Uterus (tissue), 4 donors: ENCODE measurements around the gene HSPB7. TPM values are rescaled to one million over a fixed set of nuclear protein-coding genes. Genes with fewer than 3 reads are reported as not detected.
"Not testable (repeated sequence)": the region's sequence is repeated elsewhere in the genome, so short reads cannot be mapped to it uniquely, and the experiment has no call there.

Experiments used
- DNase-seq, 2 donors: peaks; one replicate each; pipeline ENCODE4 v3.0.0-alpha.2; 2019 to 2020
- H3K27ac ChIP-seq, 2 donors: fragments of 200-600 bp; sonication (generic); 1 replicate in 1 of 2; 2 replicates in 1 of 2; pipeline ENCODE4 v1.5.1; 2016 to 2018
- H3K27me3 ChIP-seq, 2 donors: fragments of 200-600 bp; sonication (generic); one replicate each; pipeline ENCODE4 v1.5.1; 2018 to 2019; ENCODE audit warnings: control low read depth in 1 of 2
- H3K36me3 ChIP-seq, 2 donors: fragments of 200-600 bp; sonication (generic); one replicate each; pipeline ENCODE4 v1.5.1; 2019; ENCODE audit warnings: control low read depth in 1 of 2
- H3K4me1 ChIP-seq, 2 donors: fragments of 200-600 bp; sonication (generic); one replicate each; pipeline ENCODE4 v1.5.1; 2018 to 2019; ENCODE audit warnings: control low read depth in 1 of 2
- H3K4me3 ChIP-seq, 2 donors: fragments of 200-600 bp; sonication (generic); 1 replicate in 1 of 2; 2 replicates in 1 of 2; pipeline ENCODE4 v1.5.1; 2018 to 2019; ENCODE audit warnings: mild to moderate bottlenecking in 1 of 2
- H3K9me3 ChIP-seq, 2 donors: fragments of 200-600 bp; sonication (generic); one replicate each; pipeline ENCODE4 v1.5.1; 2019; ENCODE audit warnings: control low read depth in 1 of 2
- POLR2A ChIP-seq, 2 donors: fragments of 450-650 bp; IDR thresholded peaks; one replicate each; pipeline ENCODE4 v1.6.1; 2016; ENCODE audit warnings: antibody characterized with exemption in 2 of 2, mild to moderate bottlenecking in 1 of 2, moderate library complexity in 1 of 2
- intact Hi-C: fragments of 100-400 bp; cut with DNase I; formaldehyde crosslinking; loops from one replicate; pipeline ENCODE4 v1.15.1; 2023; ENCODE audit warnings: low total_unique reads
- total RNA-seq, 4 donors: library from RNA; depleted of rRNA in 3 of 4; stranded (reverse); fragments of >200 nt in 3 of 4; gene quantifications; one replicate each; pipeline versions ENCODE4 v1.1.0 to v1.2.4, GENCODE V29; 2014 to 2023
- TF ChIP-seq, protein P1 (sequence below), 4 experiments: fragments of 200-600 bp in 2 of 4; fragments of 450-650 bp in 2 of 4; sonication (generic) in 2 of 4; IDR thresholded peaks; one replicate each; pipeline ENCODE4 v1.5.1; 2016 to 2019; ENCODE audit warnings: antibody characterized with exemption in 4 of 4, mild to moderate bottlenecking in 2 of 4, moderate library complexity in 1 of 4
- donor health status: DM: yes; HTN: yes; CAD: no.

The HSPB7 gene
- total RNA-seq, 4 donors from 2014 or later, result 8.7 to 283 (median 22.6) TPM

DNA sequence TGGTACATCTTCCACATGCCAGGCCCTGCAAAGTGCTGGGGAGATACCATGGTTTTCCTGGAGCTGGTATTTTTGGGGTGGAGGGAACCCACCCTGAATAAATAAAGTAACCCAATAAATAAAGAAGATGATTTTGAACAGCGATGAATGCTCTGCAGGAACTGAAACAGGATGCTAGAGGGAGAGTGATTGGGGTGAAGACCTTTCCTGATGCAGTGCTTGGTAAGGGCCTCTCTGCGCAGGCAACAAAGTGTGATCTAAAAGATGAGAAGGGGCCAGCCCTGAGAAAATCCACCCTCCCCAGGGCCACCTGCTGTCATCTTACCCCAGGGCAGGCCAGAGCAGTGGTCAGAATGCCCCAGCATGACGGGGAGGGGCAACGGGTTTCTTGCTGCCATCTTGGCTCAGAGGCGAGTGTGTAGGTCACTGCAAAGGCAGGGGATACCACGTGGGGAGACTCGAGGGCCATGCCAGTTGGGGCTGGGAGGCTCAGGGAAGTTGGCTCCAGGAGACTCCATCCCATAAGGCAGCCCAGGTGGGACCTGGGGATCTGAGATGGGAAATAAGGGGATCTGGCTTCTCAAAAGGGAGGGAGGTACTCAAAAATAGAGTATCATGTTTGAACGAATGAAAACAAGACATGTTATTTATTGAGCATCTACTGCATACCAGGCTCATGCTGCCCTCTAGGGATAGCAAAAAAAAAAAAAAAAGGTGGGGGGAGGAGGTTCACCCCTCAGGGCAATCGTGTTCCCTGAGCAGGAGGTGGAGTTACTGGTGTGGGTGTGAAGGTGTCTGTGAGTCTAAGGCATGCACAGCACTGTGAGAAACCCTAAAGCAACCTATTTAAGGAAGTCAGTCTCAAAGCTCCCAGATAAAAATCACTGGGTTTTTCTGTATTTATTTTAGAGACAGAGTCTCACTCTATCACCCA lies 11.0 kb downstream of the HSPB7 start:
- Histone ChIP-seq H3K4me3 (no peak overlapping the region), H3K36me3 (no peaks in the 10 kb centered on the region), H3K4me1 (no peaks in the 10 kb centered on the region), H3K27me3 (no peaks in the 10 kb centered on the region), H3K9me3 (no peaks in the 10 kb centered on the region), H3K27ac (no peak overlapping the region)
- TF ChIP-seq, protein P1, sequence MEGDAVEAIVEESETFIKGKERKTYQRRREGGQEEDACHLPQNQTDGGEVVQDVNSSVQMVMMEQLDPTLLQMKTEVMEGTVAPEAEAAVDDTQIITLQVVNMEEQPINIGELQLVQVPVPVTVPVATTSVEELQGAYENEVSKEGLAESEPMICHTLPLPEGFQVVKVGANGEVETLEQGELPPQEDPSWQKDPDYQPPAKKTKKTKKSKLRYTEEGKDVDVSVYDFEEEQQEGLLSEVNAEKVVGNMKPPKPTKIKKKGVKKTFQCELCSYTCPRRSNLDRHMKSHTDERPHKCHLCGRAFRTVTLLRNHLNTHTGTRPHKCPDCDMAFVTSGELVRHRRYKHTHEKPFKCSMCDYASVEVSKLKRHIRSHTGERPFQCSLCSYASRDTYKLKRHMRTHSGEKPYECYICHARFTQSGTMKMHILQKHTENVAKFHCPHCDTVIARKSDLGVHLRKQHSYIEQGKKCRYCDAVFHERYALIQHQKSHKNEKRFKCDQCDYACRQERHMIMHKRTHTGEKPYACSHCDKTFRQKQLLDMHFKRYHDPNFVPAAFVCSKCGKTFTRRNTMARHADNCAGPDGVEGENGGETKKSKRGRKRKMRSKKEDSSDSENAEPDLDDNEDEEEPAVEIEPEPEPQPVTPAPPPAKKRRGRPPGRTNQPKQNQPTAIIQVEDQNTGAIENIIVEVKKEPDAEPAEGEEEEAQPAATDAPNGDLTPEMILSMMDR (IDR thresholded peaks at IDR 0.05), result no peak
- no peak for TF ChIP-seq POLR2A (IDR thresholded peaks at IDR 0.05)
- no peak for DNase-seq
- intact Hi-C loops, result no loop called here

GRCh38 chr1:16006010-16006409 lies 11.8 kb downstream of the HSPB7 start:
- Histone ChIP-seq H3K9me3 (no peaks in the 10 kb centered on the region), H3K4me3 (no peak overlapping the region), H3K27me3 (no peaks in the 10 kb centered on the region), H3K4me1 (no peaks in the 10 kb centered on the region), H3K27ac (no peak overlapping the region), H3K36me3 (no peaks in the 10 kb centered on the region)
- no peak for TF ChIP-seq POLR2A (IDR thresholded peaks at IDR 0.05)
- TF ChIP-seq, protein P1 (IDR thresholded peaks at IDR 0.05), result no peak
- DNase-seq, result no peak
- intact Hi-C loops, result no loop called here

DNA sequence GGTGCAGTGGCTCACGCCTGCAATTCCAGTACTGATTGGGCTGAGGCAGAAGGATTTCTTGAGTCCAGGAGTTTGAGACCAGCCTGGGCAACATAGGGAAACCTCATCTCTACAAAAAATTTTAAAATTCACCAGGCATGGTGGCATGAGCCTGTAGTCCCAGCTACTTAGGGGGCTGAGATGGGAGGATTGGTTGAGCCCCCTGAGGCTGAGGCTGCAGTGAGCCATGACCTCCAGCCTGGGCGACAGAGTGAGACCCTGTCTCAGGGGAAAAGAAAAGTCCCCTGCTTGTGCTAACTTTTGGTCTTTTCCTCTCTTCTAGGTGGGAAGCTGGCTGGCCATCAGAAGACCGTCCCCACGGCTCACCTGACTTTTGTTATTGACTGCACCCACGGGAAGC lies 12.2 kb downstream of the HSPB7 start:
- H3K36me3 ChIP-seq, result no peaks in the 10 kb centered on the region
- H3K9me3 ChIP-seq, result no peaks in the 10 kb centered on the region
- intact Hi-C loops, result no loop called here
- H3K4me3 ChIP-seq, result no peak overlapping the region
- DNase-seq, result no peak
- no peaks in the 10 kb centered on the region for H3K27me3 ChIP-seq
- no peaks in the 10 kb centered on the region for H3K4me1 ChIP-seq
- TF ChIP-seq, protein P1 (IDR thresholded peaks at IDR 0.05), result no peak
- no peak for TF ChIP-seq POLR2A (IDR thresholded peaks at IDR 0.05)
- no peak overlapping the region for H3K27ac ChIP-seq

- H3K9me3 ChIP-seq, intact Hi-C loops, H3K4me1 ChIP-seq, H3K4me3 ChIP-seq, DNase-seq, H3K27me3 ChIP-seq, H3K36me3 ChIP-seq, H3K27ac ChIP-seq: not testable (repeated sequence)
Observed at GRCh38 chr1:16001274-16001673, 16.6 kb downstream of the HSPB7 start.

DNA sequence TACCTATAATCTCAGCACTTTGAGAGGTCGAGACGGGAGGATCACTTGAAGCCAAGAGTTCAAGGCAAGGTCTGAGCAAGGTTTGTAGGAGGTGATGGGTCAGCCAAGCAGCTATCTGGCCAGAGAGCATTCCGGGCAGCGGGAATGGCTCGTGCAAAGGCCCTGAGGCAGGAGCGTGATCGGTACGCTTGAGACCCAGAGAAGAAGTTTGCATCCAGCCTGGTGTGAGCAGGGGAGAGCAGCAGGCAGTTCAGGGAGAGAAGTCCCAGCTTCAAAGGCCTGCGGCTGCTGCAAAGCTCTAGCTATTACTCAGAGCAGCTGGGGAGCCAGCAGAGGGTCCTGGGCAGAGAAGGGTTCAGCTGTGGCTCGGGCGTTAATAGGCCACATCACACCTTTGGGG lies 18.9 kb downstream of the HSPB7 start:
- Histone ChIP-seq H3K27ac (no peak overlapping the region), H3K4me3 (no peak overlapping the region), H3K9me3 (no peaks in the 10 kb centered on the region), H3K4me1 (no peaks in the 10 kb centered on the region), H3K36me3 (no peaks in the 10 kb centered on the region), H3K27me3 (no peaks in the 10 kb centered on the region)
- DNase-seq, result no peak
- intact Hi-C loops, result no loop called here
- no peak for TF ChIP-seq POLR2A (IDR thresholded peaks at IDR 0.05)
- TF ChIP-seq, protein P1 (IDR thresholded peaks at IDR 0.05), result no peak
